Measurements from ENCODE around the gene KCTD19. TPM values are rescaled to one million over a fixed set of nuclear protein-coding genes. Genes with fewer than 3 reads are reported as not detected.

KCTD19 gene
- total and polyA plus RNA-seq, 2 donors (not counting 1 experiment from before 2014, with no cell fraction given): 0.52 TPM; not detected in 1

GRCh38 chr16:67317853-67318252 lies 8.7 kb downstream of the KCTD19 start:
- H3K79me2 ChIP-seq (ENCODE audit: control insufficient read depth, insufficient read depth, low read length): no peaks in the 10 kb centered on the region
- no peaks in the 10 kb centered on the region for H3K4me1 Mint-ChIP-seq
- H4K20me1 ChIP-seq (ENCODE audit: control insufficient read depth, insufficient read depth, low read length, poor library complexity, severe bottlenecking): no peaks in the 10 kb centered on the region
- no peak for DNase-seq
- H3K27ac ChIP-seq (ENCODE audit: low read length in 2 of 2): no peak overlapping the region
- ChIA-PET POLR2A (no interaction called here), CTCF (interaction anchor here (0.6 kb wide), 1 partner anchor 310 kb away, joined by 3 read pairs; no protein-coding TSS in a partner anchor)
- H3K4me3 ChIP-seq (ENCODE audit: control extremely low read depth in 1 of 5, extremely low read depth in 1 of 5, insufficient read depth in 1 of 5, low read depth in 2 of 5, low read length in 4 of 5): no peak overlapping the region
- no peak overlapping the region for H3K27ac Mint-ChIP-seq
- no peaks in the 10 kb centered on the region for H3K4me1 ChIP-seq (ENCODE audit: control insufficient read depth in 2 of 2, insufficient read depth in 2 of 2, low read length in 2 of 2)
- ATAC-seq (ENCODE audit: low read depth): no peak
- intact Hi-C loops (cut with micrococcal nuclease): no loop called here
- no peaks in the 10 kb centered on the region for H3K36me3 ChIP-seq (replicated peaks in 1 of 2; ENCODE audit: control extremely low read depth in 1 of 2, control insufficient read depth in 1 of 2, extremely low read depth in 1 of 2, insufficient read depth in 2 of 2, low read length in 1 of 2)
- no peaks in the 10 kb centered on the region for H3K9me3 ChIP-seq (ENCODE audit: control extremely low read depth in 1 of 3, control insufficient read depth in 2 of 3, insufficient read depth in 1 of 3, low read length in 2 of 3)
- peaks cover 16% of the 10 kb centered on the region for H3K27me3 Mint-ChIP-seq
- no peak overlapping the region for H3K9ac ChIP-seq (ENCODE audit: low read length)
- no peak overlapping the region for H3K4me3 Mint-ChIP-seq
- TF ChIP-seq EZH2 (IDR thresholded peaks at IDR 0.05; ENCODE audit: borderline replicate concordance, insufficient read depth, low read depth, low read length, poor library complexity, severe bottlenecking) (no peak), CTCF (IDR thresholded peaks at IDR 0.05) (no peak)
- no peaks in the 10 kb centered on the region for H3K9me3 Mint-ChIP-seq (ENCODE audit: insufficient read depth)
- H3K27me3 ChIP-seq (replicated peaks in 1 of 4; ENCODE audit: control extremely low read depth in 1 of 4, control insufficient read depth in 3 of 4, insufficient read depth in 4 of 4, low read length in 3 of 4): no peaks in the 10 kb centered on the region
- H2AFZ ChIP-seq (ENCODE audit: insufficient read depth, low read depth, low read length, poor library complexity, severe bottlenecking): no peak overlapping the region
- H3K4me2 ChIP-seq (replicated peaks; ENCODE audit: low read depth, low read length, poor library complexity, severe bottlenecking): no peak overlapping the region

- Mint-ChIP-seq H3K9me3 (ENCODE audit: insufficient read depth) (no peaks in the 10 kb centered on the region), H3K27ac (no peak overlapping the region), H3K27me3 (peaks cover 6% of the 10 kb centered on the region), H3K4me3 (no peak overlapping the region), H3K4me1 (peaks cover 5% of the 10 kb centered on the region)
- Histone ChIP-seq H3K27me3 (replicated peaks in 1 of 4; ENCODE audit: control extremely low read depth in 1 of 4, control insufficient read depth in 3 of 4, insufficient read depth in 4 of 4, low read length in 3 of 4) (no peaks in the 10 kb centered on the region), H3K4me1 (ENCODE audit: control insufficient read depth in 2 of 2, insufficient read depth in 2 of 2, low read length in 2 of 2) (peaks cover 6 to 9% of the 10 kb centered on the region in 2 donors), H2AFZ (ENCODE audit: insufficient read depth, low read depth, low read length, poor library complexity, severe bottlenecking) (no peak overlapping the region), H3K4me3 (ENCODE audit: control extremely low read depth in 1 of 5, extremely low read depth in 1 of 5, insufficient read depth in 1 of 5, low read depth in 2 of 5, low read length in 4 of 5) (no peak overlapping the region), H3K9ac (ENCODE audit: low read length) (no peak overlapping the region), H4K20me1 (ENCODE audit: control insufficient read depth, insufficient read depth, low read length, poor library complexity, severe bottlenecking) (no peaks in the 10 kb centered on the region), H3K9me3 (ENCODE audit: control extremely low read depth in 1 of 3, control insufficient read depth in 2 of 3, insufficient read depth in 1 of 3, low read length in 2 of 3) (no peaks in the 10 kb centered on the region), H3K36me3 (replicated peaks in 1 of 2; ENCODE audit: control extremely low read depth in 1 of 2, control insufficient read depth in 1 of 2, extremely low read depth in 1 of 2, insufficient read depth in 2 of 2, low read length in 1 of 2) (no peaks in the 10 kb centered on the region), H3K4me2 (replicated peaks; ENCODE audit: low read depth, low read length, poor library complexity, severe bottlenecking) (no peak overlapping the region), H3K27ac (ENCODE audit: low read length in 2 of 2) (no peak overlapping the region), H3K79me2 (ENCODE audit: control insufficient read depth, insufficient read depth, low read length) (no peaks in the 10 kb centered on the region)
- TF ChIP-seq CTCF (IDR thresholded peaks at IDR 0.05) (no peak), EZH2 (IDR thresholded peaks at IDR 0.05; ENCODE audit: borderline replicate concordance, insufficient read depth, low read depth, low read length, poor library complexity, severe bottlenecking) (no peak)
- intact Hi-C loops (cut with micrococcal nuclease): no loop called here
- CTCF ChIA-PET: interaction anchor here (0.7 to 1.6 kb wide), 2 partner anchors 12 to 42 kb away, joined by 3 to 9 read pairs; no protein-coding TSS in a partner anchor
- POLR2A ChIA-PET: interaction anchor here (0.7 kb wide), 1 partner anchor 42 kb away, joined by 3 read pairs; no protein-coding TSS in a partner anchor
- DNase-seq: no peak
- ATAC-seq (ENCODE audit: low read depth): no peak
Measured at GRCh38 chr16:67312719-67313118, 13.8 kb downstream of the KCTD19 start.

Data from B cell (primary cell).